CD4-positive, alpha-beta T cell treated with Interleukin-2 at 100 ng/mL for 4 hours (primary cell): ENCODE measurements around the gene POLA1.
"Not testable (repeated sequence)": the region's sequence is repeated elsewhere in the genome, so short reads cannot be mapped to it uniquely, and the experiment has no call there.

ENCODE experiments used
- DNase-seq: peaks from one replicate; pipeline ENCODE4 v3.0.0-alpha.2; 2020; ENCODE audit warnings: low spot score

POLA1 gene

GRCh38 chrX:24805201-24805600, 111.5 kb downstream of the POLA1 start:
- no peak for DNase-seq

GRCh38 chrX:24819807-24820206, 126.1 kb downstream of the POLA1 start:
- DNase-seq, result not testable (repeated sequence)

GRCh38 chrX:24828147-24828546, 134.4 kb downstream of the POLA1 start:
- DNase-seq, result no peak

GRCh38 chrX:24828600-24828999, 134.9 kb downstream of the POLA1 start:
- DNase-seq, result no peak

GRCh38 chrX:24833695-24834094, 140.0 kb downstream of the POLA1 start:
- no peak for DNase-seq

GRCh38 chrX:24837966-24838365, 144.2 kb downstream of the POLA1 start:
- no peak for DNase-seq

GRCh38 chrX:24838629-24839028, 144.9 kb downstream of the POLA1 start:
- peak; percentile 36 for DNase-seq

GRCh38 chrX:24839331-24839730, 145.6 kb downstream of the POLA1 start:
- no peak for DNase-seq

GRCh38 chrX:24842486-24842885, 148.8 kb downstream of the POLA1 start:
- DNase-seq, result no peak

GRCh38 chrX:24846550-24847150, 152.9 kb downstream of the POLA1 start:
- DNase-seq, result no peak

- DNase-seq, result no peak
Observed at GRCh38 chrX:24851289-24851688, 157.6 kb downstream of the POLA1 start.

GRCh38 chrX:24851780-24852179, 158.1 kb downstream of the POLA1 start:
- no peak for DNase-seq

GRCh38 chrX:24858004-24858746, 164.5 kb downstream of the POLA1 start:
- no peak for DNase-seq

- DNase-seq, result no peak
Observed at GRCh38 chrX:24859211-24859841, 165.6 kb downstream of the POLA1 start.

GRCh38 chrX:24860140-24860539, 166.4 kb downstream of the POLA1 start:
- DNase-seq, result no peak

- no peak for DNase-seq
Observed at GRCh38 chrX:24862343-24862742, 168.6 kb downstream of the POLA1 start.

GRCh38 chrX:24863779-24864178, 170.1 kb downstream of the POLA1 start:
- not testable (repeated sequence) for DNase-seq

GRCh38 chrX:24870143-24870542, 176.4 kb downstream of the POLA1 start:
- no peak for DNase-seq

GRCh38 chrX:24874604-24875247, 181.0 kb downstream of the POLA1 start:
- DNase-seq, result no peak

GRCh38 chrX:24876530-24877287, 183.0 kb downstream of the POLA1 start:
- DNase-seq, result no peak

- DNase-seq, result no peak
Observed at GRCh38 chrX:24877288-24877664, 183.6 kb downstream of the POLA1 start.
